GM18511 (cell line): ENCODE results near the gene RAB15.
"Not testable (repeated sequence)": the region's sequence is repeated elsewhere in the genome, so short reads cannot be mapped to it uniquely, and the experiment has no call there.

Experiments
- ATAC-seq: cut with Tn5 transposase; IDR thresholded peaks from one replicate; pipeline ENCODE4 v1.9.1; 2021; ENCODE audit warnings: mild to moderate bottlenecking, moderate library complexity; ENCODE audit not compliant: unreplicated experiment

The RAB15 gene

DNA sequence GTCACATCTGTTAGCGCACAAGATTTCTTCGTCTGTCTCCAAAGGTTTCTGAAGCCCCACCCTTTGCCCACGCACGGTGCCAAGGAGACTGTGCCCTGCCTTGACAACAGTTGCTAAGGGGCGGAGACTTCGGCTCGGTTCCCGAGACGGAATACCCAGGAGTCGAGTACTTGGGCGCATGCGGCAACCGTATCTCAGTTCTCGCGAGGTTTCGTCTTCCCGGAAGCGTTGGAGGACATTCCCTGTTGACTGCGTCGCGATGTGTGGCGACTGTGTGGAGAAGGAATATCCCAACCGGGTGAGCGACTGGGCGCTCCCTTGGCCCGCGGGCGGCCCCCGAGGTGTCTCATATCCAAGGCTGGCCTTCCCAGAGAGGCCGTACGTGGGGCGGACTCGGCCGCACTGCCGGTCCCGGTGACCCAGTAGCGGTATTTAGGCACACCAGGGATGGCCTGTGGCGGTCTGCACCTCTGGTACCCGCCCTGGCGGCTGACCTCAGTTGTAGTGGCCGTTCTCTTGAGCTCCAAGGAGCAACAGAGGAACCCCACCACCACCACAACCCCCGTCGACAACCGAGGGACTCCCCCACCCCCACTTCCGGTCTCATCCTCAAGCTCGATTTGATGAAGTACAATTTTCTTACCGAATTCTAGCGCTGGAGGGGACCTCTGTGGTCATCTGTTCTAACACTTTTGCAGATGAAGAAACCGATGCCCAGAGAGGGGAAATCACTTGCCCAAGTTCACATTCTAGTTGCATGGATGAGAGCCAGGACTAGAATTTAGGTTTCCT, 57.7 kb downstream of the RAB15 start, which contains the start of gene CHURC1:
Gene CHURC1 (plus strand): TSS at position 219 of the 792 bp plus-strand sequence. CDS start 41 bp downstream, at position 260.
- ATAC-seq = peak; percentile 98

DNA sequence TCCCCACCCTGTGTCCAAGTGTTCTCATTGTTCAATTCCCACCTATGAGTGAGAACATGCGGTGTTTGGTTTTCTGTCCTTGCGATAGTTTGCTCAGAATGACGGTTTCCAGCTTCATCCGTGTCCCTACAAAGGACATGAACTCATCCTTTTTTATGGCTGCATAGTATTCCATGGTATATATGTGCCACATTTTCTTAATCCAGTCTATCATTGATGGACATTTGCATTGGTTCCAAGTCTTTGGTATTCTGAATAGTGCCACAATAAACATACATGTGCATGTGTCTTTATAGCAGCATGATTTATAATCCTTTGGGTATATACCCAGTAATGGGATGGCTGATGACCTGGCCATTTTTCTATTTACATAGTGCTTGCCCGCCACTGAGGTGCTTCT, 58.7 kb downstream of the RAB15 start:
- not testable (repeated sequence) for ATAC-seq

DNA sequence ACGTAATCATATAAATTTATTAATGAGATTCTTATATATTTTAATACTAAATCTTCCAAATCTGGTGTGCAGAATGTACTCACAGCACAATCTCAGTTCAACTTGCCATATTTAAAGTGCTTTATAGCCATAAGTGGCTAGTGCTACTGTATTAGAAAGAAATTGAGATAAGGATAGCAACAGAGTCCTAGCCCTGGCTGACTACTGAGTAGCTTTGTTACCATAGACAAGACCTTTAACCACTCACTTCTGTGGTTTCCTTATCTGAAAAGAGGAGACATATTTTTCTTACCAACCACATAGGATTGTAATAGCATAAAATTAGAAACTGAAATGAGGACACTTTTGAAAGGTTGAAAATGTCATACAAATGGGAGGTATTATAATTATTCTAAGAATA, 59.9 kb downstream of the RAB15 start:
- no peak for ATAC-seq

DNA sequence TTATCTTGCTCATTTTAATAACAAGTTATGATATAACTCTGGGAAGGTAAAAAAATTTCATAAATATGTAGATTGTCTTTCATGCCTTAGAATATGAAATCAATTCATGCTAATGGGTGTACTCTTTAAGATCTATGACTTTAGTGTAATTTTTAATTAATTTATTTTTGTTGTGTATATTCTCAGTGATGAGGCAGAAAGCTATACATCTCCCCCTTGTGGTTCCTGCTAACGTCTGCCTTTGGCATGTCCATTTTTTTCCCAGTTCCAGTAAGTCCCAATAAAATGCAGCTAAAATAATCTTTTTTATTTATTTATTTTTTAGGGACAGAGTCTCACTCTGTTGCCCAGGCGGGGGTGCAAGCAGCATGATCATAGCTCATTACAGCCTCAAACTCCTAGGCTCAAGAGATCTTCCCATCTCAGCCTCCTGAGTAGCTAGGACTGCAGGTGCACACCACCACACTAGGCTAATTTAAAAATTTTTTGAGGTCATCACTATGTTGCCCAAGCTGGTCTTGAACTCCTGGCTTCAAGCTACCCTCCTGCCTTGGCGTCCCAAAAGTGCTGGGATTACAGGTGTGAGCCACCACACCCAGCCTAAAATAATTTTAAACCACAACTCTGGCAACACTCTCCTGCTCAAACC, 61.2 kb downstream of the RAB15 start:
- no peak for ATAC-seq

- ATAC-seq = no peak
Observed at GRCh38 chr14:64906022-64906421, 66.1 kb downstream of the RAB15 start.

- no peak for ATAC-seq
Observed at GRCh38 chr14:64899958-64900357, 72.2 kb downstream of the RAB15 start.
